Measurements from ENCODE around the gene LYST. TPM values are rescaled to one million over a fixed set of nuclear protein-coding genes. Genes with fewer than 3 reads are reported as not detected.

The LYST gene
- total and polyA plus RNA-seq, 2 of the 8 experiments (the other 6 are each of a cell fraction or from before 2014, with no cell fraction given): 0.29 to 0.58 TPM

DNA sequence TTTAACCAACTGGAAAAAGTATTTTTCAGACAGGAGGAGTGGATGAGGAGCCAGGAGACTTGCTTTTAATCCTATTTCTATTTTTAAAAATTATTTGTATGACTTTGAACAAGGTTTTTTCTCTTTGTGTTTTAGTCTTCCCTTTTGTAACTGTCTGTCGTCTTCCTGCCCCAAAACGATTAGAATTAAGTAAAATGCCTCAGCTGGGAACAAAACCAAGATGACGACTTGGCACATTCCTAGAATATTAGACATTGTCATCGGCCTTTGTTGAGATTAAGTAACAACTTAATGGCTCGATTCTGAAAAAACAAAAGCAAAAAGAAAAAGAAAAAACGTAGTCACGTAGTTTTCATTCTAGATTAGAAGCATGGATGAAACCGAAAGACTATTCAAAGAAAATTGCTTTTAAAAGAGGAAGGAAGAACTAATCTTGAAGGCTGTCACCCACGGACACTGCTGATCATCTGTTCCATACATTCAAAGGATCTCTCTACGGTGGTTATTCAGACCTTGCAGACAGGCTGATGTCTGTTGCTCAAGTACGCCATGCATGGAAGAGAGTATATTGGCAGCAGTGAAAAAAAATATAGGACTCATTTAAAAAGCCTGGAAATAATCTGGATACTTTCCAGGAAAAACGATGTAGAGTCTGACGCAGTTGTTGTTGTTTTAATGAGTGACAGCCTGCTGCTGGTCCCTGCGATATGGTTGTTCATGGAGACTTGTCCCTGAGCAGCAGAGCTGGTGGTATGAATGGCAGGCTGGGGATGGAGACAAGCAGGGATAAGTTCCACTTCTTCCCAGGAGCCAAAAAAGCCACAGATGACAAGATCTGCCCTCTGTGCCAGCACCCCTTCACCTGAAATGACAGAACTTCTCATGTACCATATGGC, 234.0 kb downstream of the LYST start:
- H4K20me1 ChIP-seq (replicated peaks in 1 of 2; ENCODE audit: control insufficient read depth in 1 of 2, insufficient read depth in 2 of 2, low read length in 2 of 2): peaks cover 0 to 6% of the 10 kb centered on the region in 2 experiments
- no peak overlapping the region for H2BK12ac ChIP-seq (ENCODE audit: low read depth, low read length)
- H3K23me2 ChIP-seq (ENCODE audit: low read depth, low read length): no peaks in the 10 kb centered on the region
- no peaks in the 10 kb centered on the region for H3K9me3 ChIP-seq (ENCODE audit: insufficient read depth in 2 of 2, low read depth in 1 of 2, low read length in 1 of 2)
- H2AFZ ChIP-seq (ENCODE audit: low read length): no peak overlapping the region
- H3K4me1 ChIP-seq (replicated peaks in 1 of 4; ENCODE audit: control insufficient read depth in 3 of 4, insufficient read depth in 4 of 4, low read length in 3 of 4): peaks cover 3 to 11% (median 9%) of the 10 kb centered on the region in 4 experiments; a peak in 6 of 7 replicates
- H2BK5ac ChIP-seq (ENCODE audit: low read depth, low read length): no peak overlapping the region
- peak overlapping the region in 1 of 4 experiments; percentile 23; a peak in 1 of 7 replicates for H3K9ac ChIP-seq (replicated peaks in 1 of 4; ENCODE audit: extremely low read depth in 1 of 4, low read depth in 3 of 4, low read length in 3 of 4)
- DNase-seq (ENCODE audit: low read depth in 1 of 2, low spot score in 2 of 2) (no peak), FAIRE-seq (no peak)
- POLR2A ChIA-PET (ENCODE audit: partially characterized antibody): no interaction called here
- no peak overlapping the region for H2AK5ac ChIP-seq (ENCODE audit: low read depth, low read length)
- 78% methylated on average over 14 of the region's 14 CpGs; no CpG with 5 or more reads in 1 of the 2 experiments for WGBS, 2 experiments (ENCODE audit: extremely low coverage in 1 of 2, insufficient coverage in 1 of 2, insufficient read length in 1 of 2, insufficient replicate concordance in 2 of 2, low coverage in 1 of 2, low lambda C conversion rate in 2 of 2, missing lambda C conversion rate in 1 of 2)
- H3K4me3 ChIP-seq (ENCODE audit: extremely low read depth in 1 of 4, insufficient read depth in 2 of 4, low read depth in 3 of 4, low read length in 4 of 4): no peak overlapping the region
- H2BK20ac ChIP-seq (ENCODE audit: low read length): no peak overlapping the region
- H2BK15ac ChIP-seq (ENCODE audit: low read length): no peak overlapping the region
- no peak overlapping the region for H3K27ac ChIP-seq (ENCODE audit: low read depth, low read length)
- no peak overlapping the region for H4K5ac ChIP-seq (ENCODE audit: insufficient read length, low read depth, low read length)
- CTCF ChIA-PET (ENCODE audit: partially characterized antibody): interaction anchor here (0.6 to 17.7 kb wide), 14 partner anchors 10 to 128 kb away, joined by 3 to 193 read pairs (median 4); partner anchors contain the start of gene B3GALNT2
- H3K14ac ChIP-seq (ENCODE audit: insufficient read length): no peak overlapping the region
- no peak overlapping the region for H2BK120ac ChIP-seq (replicated peaks; ENCODE audit: low read depth, low read length)
- H3K18ac ChIP-seq (ENCODE audit: extremely low read depth, low read length): no peak overlapping the region
- no peak overlapping the region for H3K23ac ChIP-seq (ENCODE audit: insufficient read length)
- H4K91ac ChIP-seq (replicated peaks; ENCODE audit: insufficient read length, low read length): no peak overlapping the region
- H3K56ac ChIP-seq (replicated peaks; ENCODE audit: insufficient read length, low read depth, low read length): no peak overlapping the region
- no peak overlapping the region for H3K4ac ChIP-seq (replicated peaks; ENCODE audit: insufficient read length, low read depth, low read length)
- no peaks in the 10 kb centered on the region for H3K36me3 ChIP-seq (ENCODE audit: control insufficient read depth in 2 of 4, insufficient read depth in 4 of 4, low read length in 3 of 4)
- no peak overlapping the region for H4K8ac ChIP-seq (ENCODE audit: extremely low read depth, insufficient read depth, low read length)
- H3K79me2 ChIP-seq (ENCODE audit: control insufficient read depth in 1 of 2, insufficient read depth in 2 of 2, low read length in 2 of 2): peaks cover 0 to 68% of the 10 kb centered on the region in 2 experiments; a peak in 2 of 4 replicates
- H3K4me2 ChIP-seq (ENCODE audit: insufficient read depth in 1 of 2, low read depth in 2 of 2, low read length in 2 of 2): no peak overlapping the region
- TF ChIP-seq JUN (IDR thresholded peaks at IDR 0.05; ENCODE audit: low read depth, low read length) (no peak), JUND (IDR thresholded peaks at IDR 0.05; ENCODE audit: low read length) (no peak), BACH1 (IDR thresholded peaks at IDR 0.05; ENCODE audit: low read length) (no peak), RNF2 (IDR thresholded peaks at IDR 0.05; ENCODE audit: borderline replicate concordance, low read depth, low read length, missing control alignments, poor library complexity, severe bottlenecking) (no peak), MAFK (IDR thresholded peaks at IDR 0.05; ENCODE audit: low read depth, low read length) (0 out of 2 replicates have a peak, but pooled peaks have one; percentile 10)
- TF ChIP-seq, protein P1, sequence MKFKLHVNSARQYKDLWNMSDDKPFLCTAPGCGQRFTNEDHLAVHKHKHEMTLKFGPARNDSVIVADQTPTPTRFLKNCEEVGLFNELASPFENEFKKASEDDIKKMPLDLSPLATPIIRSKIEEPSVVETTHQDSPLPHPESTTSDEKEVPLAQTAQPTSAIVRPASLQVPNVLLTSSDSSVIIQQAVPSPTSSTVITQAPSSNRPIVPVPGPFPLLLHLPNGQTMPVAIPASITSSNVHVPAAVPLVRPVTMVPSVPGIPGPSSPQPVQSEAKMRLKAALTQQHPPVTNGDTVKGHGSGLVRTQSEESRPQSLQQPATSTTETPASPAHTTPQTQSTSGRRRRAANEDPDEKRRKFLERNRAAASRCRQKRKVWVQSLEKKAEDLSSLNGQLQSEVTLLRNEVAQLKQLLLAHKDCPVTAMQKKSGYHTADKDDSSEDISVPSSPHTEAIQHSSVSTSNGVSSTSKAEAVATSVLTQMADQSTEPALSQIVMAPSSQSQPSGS (IDR thresholded peaks at IDR 0.05; ENCODE audit: low read length): no peak
- TF ChIP-seq, protein P2, sequence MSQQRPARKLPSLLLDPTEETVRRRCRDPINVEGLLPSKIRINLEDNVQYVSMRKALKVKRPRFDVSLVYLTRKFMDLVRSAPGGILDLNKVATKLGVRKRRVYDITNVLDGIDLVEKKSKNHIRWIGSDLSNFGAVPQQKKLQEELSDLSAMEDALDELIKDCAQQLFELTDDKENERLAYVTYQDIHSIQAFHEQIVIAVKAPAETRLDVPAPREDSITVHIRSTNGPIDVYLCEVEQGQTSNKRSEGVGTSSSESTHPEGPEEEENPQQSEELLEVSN (IDR thresholded peaks at IDR 0.05): no peak
- H3K27me3 ChIP-seq (replicated peaks in 1 of 4; ENCODE audit: control insufficient read depth in 3 of 4, extremely low read depth in 1 of 4, insufficient read depth in 3 of 4, low read length in 3 of 4): no peaks in the 10 kb centered on the region
- H3K79me1 ChIP-seq (ENCODE audit: low read depth, low read length): peaks cover 18% of the 10 kb centered on the region

Measured in H1 (cell line).